Hepatocyte (in vitro differentiated cells): ENCODE results near the gene AGMAT. TPM values are rescaled to one million over a fixed set of nuclear protein-coding genes. Genes with fewer than 3 reads are reported as not detected.

Source experiments
- DNase-seq: peaks from one replicate; pipeline ENCODE4 v3.0.0-alpha.2; 2016; ENCODE audit warnings: low spot score
- H2AFZ ChIP-seq: fragments of 200-600 bp; sonication (generic); 2 replicates; pipeline ENCODE4 v1.6.0; 2016; ENCODE audit warnings: antibody characterized with exemption, mild to moderate bottlenecking
- H3K27ac ChIP-seq: fragments of 200-600 bp; sonication (generic); 2 replicates; pipeline ENCODE4 v1.5.1; 2016; ENCODE audit warnings: mild to moderate bottlenecking
- H3K27me3 ChIP-seq: fragments of 200-600 bp; sonication (generic); 2 replicates; pipeline ENCODE4 v1.6.1; 2016
- H3K36me3 ChIP-seq: fragments of 200-600 bp; sonication (generic); replicated peaks from 2 replicates; pipeline ENCODE4 v1.5.1; 2016; ENCODE audit warnings: low read depth; ENCODE audit not compliant: insufficient read depth
- H3K4me1 ChIP-seq: fragments of 200-600 bp; sonication (generic); 2 replicates; pipeline ENCODE4 v1.5.1; 2016; ENCODE audit warnings: mild to moderate bottlenecking, moderate library complexity; ENCODE audit not compliant: insufficient read depth
- H3K4me2 ChIP-seq: fragments of 200-600 bp; sonication (generic); 2 replicates; pipeline ENCODE4 v1.6.0; 2016
- H3K4me3 ChIP-seq: fragments of 200-600 bp; sonication (generic); 2 replicates; pipeline ENCODE4 v1.5.1; 2016; ENCODE audit warnings: mild to moderate bottlenecking
- H3K79me2 ChIP-seq: fragments of 200-600 bp; sonication (generic); 2 replicates; pipeline ENCODE4 v1.6.0; 2017; ENCODE audit warnings: mild to moderate bottlenecking
- H3K9me2 ChIP-seq: fragments of 200-600 bp; sonication (generic); replicated peaks from 2 replicates; pipeline ENCODE4 v1.6.0; 2017; ENCODE audit warnings: mild to moderate bottlenecking; ENCODE audit not compliant: insufficient read depth
- H3K9me3 ChIP-seq: fragments of 200-600 bp; sonication (generic); 2 replicates; pipeline ENCODE4 v1.5.1; 2016; ENCODE audit warnings: low read depth, mild to moderate bottlenecking
- H4K20me1 ChIP-seq: fragments of 200-600 bp; sonication (generic); 2 replicates; pipeline ENCODE4 v1.6.0; 2016; ENCODE audit warnings: mild to moderate bottlenecking; ENCODE audit not compliant: insufficient read depth, poor library complexity, severe bottlenecking
- EZH2 ChIP-seq: fragments of 200-600 bp; sonication (generic); IDR thresholded peaks from 2 replicates; pipeline ENCODE4 v1.6.1; 2016; ENCODE audit warnings: antibody characterized with exemption, mild to moderate bottlenecking, borderline replicate concordance
- EZH2phosphoT487 ChIP-seq: fragments of 200-600 bp; sonication (generic); IDR thresholded peaks from one replicate; pipeline ENCODE4 v1.6.1; 2018; ENCODE audit warnings: antibody characterized with exemption, mild to moderate bottlenecking, low read depth, moderate library complexity; ENCODE audit not compliant: unreplicated experiment, severe bottlenecking
- WGBS: methylation state at CpG from one replicate; pipeline ENCODE4 v1.1.6; 2016; ENCODE audit warnings: low lambda C conversion rate; ENCODE audit errors: missing lambda C conversion rate; 5-methylcytosine and 5-hydroxymethylcytosine counted together
- polyA plus RNA-seq: library from polyadenylated mRNA; unstranded; fragments of >200 nt; fragmentation: Nextera tagmentation; extraction: Ambion mirVana; gene quantifications from 2 replicates; pipeline ENCODE4 v1.2.1, GENCODE V29; 2016
- total RNA-seq: library from RNA; depleted of rRNA; stranded (reverse); fragments of >200 nt; gene quantifications from 2 replicates; pipeline ENCODE4 v1.2.3, GENCODE V29; 2014
- TF ChIP-seq, protein P1 (sequence below): fragments of 200-600 bp; sonication (generic); IDR thresholded peaks from 2 replicates; pipeline ENCODE4 v1.5.1; 2016; ENCODE audit warnings: antibody characterized with exemption, mild to moderate bottlenecking; ENCODE audit not compliant: poor library complexity

AGMAT gene
- total and polyA plus RNA-seq, 2 experiments from 2014 or later, result 28.7 to 42.9 TPM

DNA sequence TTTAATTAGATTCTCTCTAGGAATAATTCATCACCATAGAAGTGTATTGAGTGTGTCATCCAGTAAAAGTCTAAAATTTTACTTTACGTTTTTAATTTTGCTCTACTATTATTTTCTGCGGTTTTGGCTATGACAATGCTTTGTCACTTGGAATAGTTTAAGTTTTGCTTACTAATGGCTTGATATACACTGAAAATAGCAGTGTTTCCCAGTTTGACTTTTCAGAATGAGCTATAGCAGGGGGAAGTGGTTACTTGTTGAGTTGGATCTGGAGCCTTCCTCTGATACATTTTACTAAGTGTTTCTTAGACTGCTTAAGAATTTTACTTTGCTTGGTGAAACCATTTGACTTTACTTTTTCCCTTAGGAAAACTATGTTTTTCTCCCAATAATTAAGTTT, 53.2 kb downstream of the AGMAT start:
- TF ChIP-seq EZH2phosphoT487 (no peak), EZH2 (no peak)
- TF ChIP-seq, protein P1, sequence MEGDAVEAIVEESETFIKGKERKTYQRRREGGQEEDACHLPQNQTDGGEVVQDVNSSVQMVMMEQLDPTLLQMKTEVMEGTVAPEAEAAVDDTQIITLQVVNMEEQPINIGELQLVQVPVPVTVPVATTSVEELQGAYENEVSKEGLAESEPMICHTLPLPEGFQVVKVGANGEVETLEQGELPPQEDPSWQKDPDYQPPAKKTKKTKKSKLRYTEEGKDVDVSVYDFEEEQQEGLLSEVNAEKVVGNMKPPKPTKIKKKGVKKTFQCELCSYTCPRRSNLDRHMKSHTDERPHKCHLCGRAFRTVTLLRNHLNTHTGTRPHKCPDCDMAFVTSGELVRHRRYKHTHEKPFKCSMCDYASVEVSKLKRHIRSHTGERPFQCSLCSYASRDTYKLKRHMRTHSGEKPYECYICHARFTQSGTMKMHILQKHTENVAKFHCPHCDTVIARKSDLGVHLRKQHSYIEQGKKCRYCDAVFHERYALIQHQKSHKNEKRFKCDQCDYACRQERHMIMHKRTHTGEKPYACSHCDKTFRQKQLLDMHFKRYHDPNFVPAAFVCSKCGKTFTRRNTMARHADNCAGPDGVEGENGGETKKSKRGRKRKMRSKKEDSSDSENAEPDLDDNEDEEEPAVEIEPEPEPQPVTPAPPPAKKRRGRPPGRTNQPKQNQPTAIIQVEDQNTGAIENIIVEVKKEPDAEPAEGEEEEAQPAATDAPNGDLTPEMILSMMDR, result no peak
- Histone ChIP-seq H3K4me1 (no peaks in the 10 kb centered on the region), H3K9me3 (no peaks in the 10 kb centered on the region), H3K79me2 (peaks cover 35% of the 10 kb centered on the region), H2AFZ (no peak overlapping the region), H4K20me1 (no peaks in the 10 kb centered on the region), H3K4me3 (no peak overlapping the region), H3K4me2 (no peak overlapping the region), H3K27me3 (no peaks in the 10 kb centered on the region), H3K27ac (no peak overlapping the region), H3K36me3 (no peaks in the 10 kb centered on the region), H3K9me2 (no peaks in the 10 kb centered on the region)
- 94% methylated on average over 2 of the region's 2 CpGs for WGBS
- DNase-seq, result no peak

GRCh38 chr1:15531003-15531402, 53.8 kb downstream of the AGMAT start:
- H3K4me1 ChIP-seq, result no peaks in the 10 kb centered on the region
- H3K9me3 ChIP-seq, result no peaks in the 10 kb centered on the region
- H3K79me2 ChIP-seq, result peaks cover 35% of the 10 kb centered on the region
- H3K36me3 ChIP-seq, result no peaks in the 10 kb centered on the region
- no peaks in the 10 kb centered on the region for H4K20me1 ChIP-seq
- no peak overlapping the region for H3K4me2 ChIP-seq
- H3K9me2 ChIP-seq, result no peaks in the 10 kb centered on the region
- no peak overlapping the region for H3K27ac ChIP-seq
- no peak overlapping the region for H2AFZ ChIP-seq
- TF ChIP-seq, protein P1, result no peak
- no peak for TF ChIP-seq EZH2
- no peak for TF ChIP-seq EZH2phosphoT487
- no peaks in the 10 kb centered on the region for H3K27me3 ChIP-seq
- over 99% methylated on average over 4 of the region's 4 CpGs for WGBS
- H3K4me3 ChIP-seq, result no peak overlapping the region
- no peak for DNase-seq

- Histone ChIP-seq H3K36me3 (no peaks in the 10 kb centered on the region), H4K20me1 (no peaks in the 10 kb centered on the region), H3K27me3 (no peaks in the 10 kb centered on the region), H2AFZ (peak within 1 kb of the TSS; percentile 46), H3K79me2 (peaks cover 51% of the 10 kb centered on the region), H3K9me2 (no peaks in the 10 kb centered on the region), H3K4me3 (peak within 1 kb of the TSS; percentile 64), H3K27ac (peak within 1 kb of the TSS; percentile 93), H3K4me2 (peak within 1 kb of the TSS; percentile 81), H3K4me1 (peaks cover 11% of the 10 kb centered on the region), H3K9me3 (no peaks in the 10 kb centered on the region)
- TF ChIP-seq, protein P1, result peak; percentile 32
- TF ChIP-seq EZH2 (no peak), EZH2phosphoT487 (no peak)
- DNase-seq, result peak; percentile 100
- under 1% methylated on average over 59 of the region's 65 CpGs for WGBS
Measured at GRCh38 chr1:15526490-15527339, 58.1 kb downstream of the AGMAT start, which contains the start of gene DNAJC16. Gene DNAJC16 (plus strand): TSS chr1:15526848. CDS start chr1:15529106, 2,258 bp downstream.
